Nephron progenitor cell (in vitro differentiated cells): ENCODE data around the gene RPLP2.
A peak's percentile ranks its signal among the peaks of the same experiment; 100 is the strongest.

Experiments used
- DNase-seq: peaks from one replicate; pipeline ENCODE4 v3.0.0; 2021
- H3K27ac Mint-ChIP-seq: 2 replicates; pipeline ENCODE4 v1.8.0; 2021; ENCODE audit warnings: mild to moderate bottlenecking, moderate library complexity, mixed read lengths
- H3K27me3 Mint-ChIP-seq: 2 replicates; pipeline ENCODE4 v1.8.0; 2021; ENCODE audit warnings: mild to moderate bottlenecking, low read depth, mixed read lengths; ENCODE audit not compliant: poor library complexity
- H3K36me3 Mint-ChIP-seq: 2 replicates; pipeline ENCODE4 v1.8.0; 2021; ENCODE audit warnings: low read depth, mixed read lengths
- H3K4me1 Mint-ChIP-seq: 2 replicates; pipeline ENCODE4 v1.8.0; 2021; ENCODE audit warnings: mixed read lengths
- H3K4me3 Mint-ChIP-seq: 2 replicates; pipeline ENCODE4 v1.8.0; 2021; ENCODE audit warnings: mild to moderate bottlenecking, moderate library complexity, mixed read lengths
- H3K9me3 Mint-ChIP-seq: 2 replicates; pipeline ENCODE4 v1.8.0; 2021; ENCODE audit warnings: mild to moderate bottlenecking, moderate library complexity, mixed read lengths
- TF ChIP-seq, protein P1 (sequence below): fragments of 200-600 bp; sonication (generic); IDR thresholded peaks from 2 replicates; pipeline ENCODE4 v1.5.0; 2021; ENCODE audit warnings: antibody characterized with exemption

The RPLP2 gene

DNA sequence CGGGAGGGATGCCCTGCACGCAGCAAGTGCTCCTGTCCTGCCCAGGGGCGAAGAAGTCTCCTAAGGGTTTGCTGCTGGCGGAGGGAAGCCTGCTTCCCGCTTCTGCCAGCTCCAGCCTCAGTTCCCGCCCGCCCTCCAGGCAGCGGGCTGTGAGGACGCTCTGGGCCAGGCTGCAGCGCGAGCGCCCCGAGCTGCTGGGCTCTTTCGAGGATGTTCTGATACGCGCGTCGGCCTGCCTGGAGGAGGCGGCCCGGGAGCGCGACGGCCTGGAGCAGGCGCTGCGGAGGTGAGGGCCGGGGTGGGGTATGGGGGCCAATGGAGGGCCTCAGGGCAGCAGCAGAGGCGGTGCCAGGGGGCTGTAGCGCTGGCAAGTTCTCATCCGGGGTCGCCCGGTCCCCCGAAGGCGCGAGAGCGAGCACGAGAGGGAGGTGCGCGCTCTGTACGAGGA, 20.1 kb downstream of the RPLP2 start:
- Mint-ChIP-seq H3K4me3 (peak overlapping the region; percentile 61), H3K27ac (no peak overlapping the region), H3K9me3 (no peaks in the 10 kb centered on the region), H3K4me1 (peaks cover 49% of the 10 kb centered on the region), H3K27me3 (peaks cover 71% of the 10 kb centered on the region), H3K36me3 (peaks cover 7% of the 10 kb centered on the region)
- TF ChIP-seq, protein P1, sequence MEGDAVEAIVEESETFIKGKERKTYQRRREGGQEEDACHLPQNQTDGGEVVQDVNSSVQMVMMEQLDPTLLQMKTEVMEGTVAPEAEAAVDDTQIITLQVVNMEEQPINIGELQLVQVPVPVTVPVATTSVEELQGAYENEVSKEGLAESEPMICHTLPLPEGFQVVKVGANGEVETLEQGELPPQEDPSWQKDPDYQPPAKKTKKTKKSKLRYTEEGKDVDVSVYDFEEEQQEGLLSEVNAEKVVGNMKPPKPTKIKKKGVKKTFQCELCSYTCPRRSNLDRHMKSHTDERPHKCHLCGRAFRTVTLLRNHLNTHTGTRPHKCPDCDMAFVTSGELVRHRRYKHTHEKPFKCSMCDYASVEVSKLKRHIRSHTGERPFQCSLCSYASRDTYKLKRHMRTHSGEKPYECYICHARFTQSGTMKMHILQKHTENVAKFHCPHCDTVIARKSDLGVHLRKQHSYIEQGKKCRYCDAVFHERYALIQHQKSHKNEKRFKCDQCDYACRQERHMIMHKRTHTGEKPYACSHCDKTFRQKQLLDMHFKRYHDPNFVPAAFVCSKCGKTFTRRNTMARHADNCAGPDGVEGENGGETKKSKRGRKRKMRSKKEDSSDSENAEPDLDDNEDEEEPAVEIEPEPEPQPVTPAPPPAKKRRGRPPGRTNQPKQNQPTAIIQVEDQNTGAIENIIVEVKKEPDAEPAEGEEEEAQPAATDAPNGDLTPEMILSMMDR, result no peak
- no peak for DNase-seq

DNA sequence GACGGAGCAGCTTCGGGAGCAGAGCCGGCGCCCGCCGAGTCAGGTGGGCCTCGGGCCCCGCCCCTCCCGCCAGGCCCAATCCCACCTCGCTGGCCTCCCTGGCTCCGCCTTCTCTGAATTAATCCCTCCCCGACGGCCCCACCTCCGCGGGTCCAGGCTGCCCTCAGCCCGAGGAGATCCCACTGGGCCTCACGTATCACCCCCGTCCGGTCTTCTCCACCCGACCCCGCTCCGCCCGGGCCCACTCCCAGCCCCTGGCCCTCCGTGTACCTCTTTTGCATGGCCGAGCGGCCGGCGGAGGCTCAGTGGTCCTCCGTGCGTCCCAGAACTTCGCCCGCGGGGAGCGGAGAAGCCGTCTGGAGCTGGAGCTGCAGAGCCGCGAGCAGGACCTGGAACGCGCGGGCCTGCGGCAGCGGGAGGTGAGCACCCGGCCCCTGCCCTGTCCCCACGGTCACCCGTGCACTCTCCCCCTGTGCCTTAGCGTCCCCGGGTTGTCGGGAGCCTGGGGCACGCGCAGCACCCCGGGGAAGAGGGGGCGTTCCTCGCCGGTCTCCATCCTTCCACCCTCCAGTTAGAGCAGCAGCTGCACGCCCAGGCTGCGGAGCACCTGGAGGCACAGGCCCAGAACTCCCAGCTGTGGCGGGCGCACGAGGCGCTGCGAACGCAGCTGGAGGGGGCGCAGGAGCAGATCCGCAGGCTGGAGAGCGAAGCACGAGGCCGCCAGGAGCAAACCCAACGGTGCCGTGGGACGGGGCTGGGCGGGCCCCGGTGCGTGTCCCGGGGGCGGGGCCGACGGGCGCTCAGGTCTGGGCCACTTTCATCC, 20.7 kb downstream of the RPLP2 start:
- peaks cover 65% of the 10 kb centered on the region for H3K27me3 Mint-ChIP-seq
- peak; percentile 90 for DNase-seq
- no peaks in the 10 kb centered on the region for H3K9me3 Mint-ChIP-seq
- H3K4me1 Mint-ChIP-seq, result peaks cover 49% of the 10 kb centered on the region
- no peak overlapping the region for H3K27ac Mint-ChIP-seq
- peak overlapping the region; percentile 61 for H3K4me3 Mint-ChIP-seq
- TF ChIP-seq, protein P1, result no peak
- peaks cover under 1% of the 10 kb centered on the region for H3K36me3 Mint-ChIP-seq

DNA sequence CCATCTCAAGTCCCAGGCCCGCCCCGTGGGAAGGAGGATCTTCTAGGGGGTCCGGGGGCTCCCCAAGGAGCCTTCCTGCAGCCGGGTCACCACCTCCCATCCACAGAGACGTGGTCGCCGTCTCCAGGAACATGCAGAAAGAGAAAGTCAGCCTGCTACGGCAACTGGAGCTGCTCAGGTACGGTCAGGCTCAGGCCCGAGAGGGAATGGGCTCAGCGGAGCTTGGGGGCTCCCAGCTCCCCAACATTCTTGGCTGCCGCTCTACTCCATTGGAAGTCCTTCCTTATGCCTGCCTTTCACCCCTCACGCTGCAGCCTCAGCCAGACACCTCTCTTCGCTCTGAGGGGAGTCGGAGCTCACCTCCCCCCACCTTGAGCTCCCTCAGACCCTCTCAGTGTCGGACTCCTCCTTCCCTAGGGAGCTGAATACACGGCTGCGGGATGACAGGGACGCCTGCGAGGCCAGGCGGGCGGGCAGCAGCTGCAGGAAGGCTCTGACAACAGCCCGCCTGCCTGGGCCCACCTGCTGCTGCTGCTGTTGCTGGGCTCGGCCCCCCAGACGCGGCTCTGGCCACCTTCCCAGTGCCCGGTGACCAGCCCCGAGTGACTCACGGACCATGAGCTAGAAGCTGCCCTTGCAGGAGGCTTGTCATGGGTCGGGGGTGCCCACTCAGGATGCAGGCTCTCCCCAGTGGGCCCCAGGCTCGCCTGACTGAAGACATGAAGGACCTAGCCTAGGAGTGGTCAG, 21.5 kb downstream of the RPLP2 start:
- no peaks in the 10 kb centered on the region for H3K36me3 Mint-ChIP-seq
- TF ChIP-seq, protein P1, result no peak
- H3K27me3 Mint-ChIP-seq, result peaks cover 58% of the 10 kb centered on the region
- no peak overlapping the region for H3K27ac Mint-ChIP-seq
- peak overlapping the region; percentile 78 for H3K4me3 Mint-ChIP-seq
- H3K9me3 Mint-ChIP-seq, result no peaks in the 10 kb centered on the region
- no peak for DNase-seq
- peaks cover 49% of the 10 kb centered on the region for H3K4me1 Mint-ChIP-seq

DNA sequence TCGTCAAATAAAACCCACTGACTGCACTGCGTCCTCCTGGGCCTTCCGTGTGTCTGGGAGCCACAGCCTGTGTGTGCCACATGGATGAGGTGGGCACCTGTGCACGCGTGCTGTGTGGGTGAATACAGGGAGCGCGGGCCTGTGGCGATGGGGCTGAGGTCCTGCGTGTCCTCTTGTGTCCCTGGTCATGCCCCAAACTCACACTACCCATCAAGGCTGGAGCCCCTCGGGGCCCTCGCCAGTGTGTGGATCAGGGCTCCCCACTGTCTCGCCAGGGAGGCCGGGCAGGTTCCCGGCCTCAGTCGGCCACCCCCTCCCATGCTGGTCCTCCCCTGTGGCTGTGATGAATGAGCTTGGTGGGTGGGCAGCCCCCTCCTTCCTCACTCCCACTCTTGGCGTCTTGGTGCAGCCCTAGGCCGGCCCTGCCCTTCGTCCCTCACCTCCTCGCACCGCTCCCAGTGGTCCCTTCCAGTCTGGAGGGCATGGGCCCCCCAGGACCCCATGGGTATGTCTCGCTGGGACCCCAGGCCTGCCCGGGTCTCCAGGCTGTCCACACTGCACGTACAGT, 22.3 kb downstream of the RPLP2 start:
- peaks cover 49% of the 10 kb centered on the region for H3K4me1 Mint-ChIP-seq
- H3K27ac Mint-ChIP-seq, result no peak overlapping the region
- TF ChIP-seq, protein P1, result no peak
- no peaks in the 10 kb centered on the region for H3K36me3 Mint-ChIP-seq
- no peak for DNase-seq
- H3K9me3 Mint-ChIP-seq, result no peaks in the 10 kb centered on the region
- H3K4me3 Mint-ChIP-seq, result peak overlapping the region; percentile 78
- peaks cover 52% of the 10 kb centered on the region for H3K27me3 Mint-ChIP-seq

DNA sequence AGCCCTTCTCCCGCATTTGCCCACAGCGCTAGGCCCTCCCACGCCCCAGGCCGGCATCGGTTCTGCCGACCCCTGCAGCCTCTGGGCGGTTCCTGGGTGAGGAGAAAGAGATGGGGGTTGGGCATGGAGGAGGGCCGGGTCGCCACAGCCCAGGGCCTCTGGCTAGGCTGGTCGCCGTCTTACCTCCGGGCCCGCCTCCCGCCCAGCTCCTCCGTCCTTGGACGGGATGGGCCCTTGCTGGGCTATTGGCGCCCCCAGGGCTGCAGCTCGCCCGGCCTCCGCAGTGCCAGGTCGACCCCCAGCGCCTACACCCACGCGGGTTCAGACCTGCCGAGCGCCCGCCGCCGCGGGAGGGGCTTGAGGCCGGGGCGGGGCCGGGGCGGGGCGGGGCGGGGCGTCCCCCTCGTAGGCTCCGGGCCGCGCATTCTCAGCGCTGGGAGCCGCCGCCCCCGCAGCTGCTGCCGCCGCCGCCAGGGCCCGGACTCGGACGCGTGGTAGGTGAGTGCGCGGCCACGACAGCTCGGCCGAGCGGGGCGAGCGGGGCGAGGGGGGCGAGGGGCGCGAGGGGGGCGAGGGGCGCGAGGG, 22.9 kb downstream of the RPLP2 start, which contains the start of gene CD151:
Gene CD151, plus strand, starts transcription at position 424 of the 585 bp plus-strand sequence. CDS start 3,118 bp downstream, outside the sequence.
- H3K36me3 Mint-ChIP-seq, result no peaks in the 10 kb centered on the region
- peaks cover 46% of the 10 kb centered on the region for H3K4me1 Mint-ChIP-seq
- H3K9me3 Mint-ChIP-seq, result no peaks in the 10 kb centered on the region
- H3K4me3 Mint-ChIP-seq, result peak within 1 kb of the TSS; percentile 79
- no peak within 1 kb of the TSS for H3K27ac Mint-ChIP-seq
- DNase-seq, result peak; percentile 72
- TF ChIP-seq, protein P1, result no peak
- H3K27me3 Mint-ChIP-seq, result peaks cover 49% of the 10 kb centered on the region
